Activated CD8-positive, alpha-beta memory T cell treated with anti-CD3 and anti-CD28 coated beads for 1 hour (primary cell): Measurements from ENCODE around the gene CYP3A4.
"Not testable (repeated sequence)": the region's sequence is repeated elsewhere in the genome, so short reads cannot be mapped to it uniquely, and the experiment has no call there.

Experiments used
- DNase-seq, 2 donors: peaks; one replicate each; pipeline ENCODE4 v3.0.0-alpha.2; 2020; ENCODE audit warnings: low read depth in 1 of 2; ENCODE audit errors: extremely low read depth in 1 of 2

Gene CYP3A4

DNA sequence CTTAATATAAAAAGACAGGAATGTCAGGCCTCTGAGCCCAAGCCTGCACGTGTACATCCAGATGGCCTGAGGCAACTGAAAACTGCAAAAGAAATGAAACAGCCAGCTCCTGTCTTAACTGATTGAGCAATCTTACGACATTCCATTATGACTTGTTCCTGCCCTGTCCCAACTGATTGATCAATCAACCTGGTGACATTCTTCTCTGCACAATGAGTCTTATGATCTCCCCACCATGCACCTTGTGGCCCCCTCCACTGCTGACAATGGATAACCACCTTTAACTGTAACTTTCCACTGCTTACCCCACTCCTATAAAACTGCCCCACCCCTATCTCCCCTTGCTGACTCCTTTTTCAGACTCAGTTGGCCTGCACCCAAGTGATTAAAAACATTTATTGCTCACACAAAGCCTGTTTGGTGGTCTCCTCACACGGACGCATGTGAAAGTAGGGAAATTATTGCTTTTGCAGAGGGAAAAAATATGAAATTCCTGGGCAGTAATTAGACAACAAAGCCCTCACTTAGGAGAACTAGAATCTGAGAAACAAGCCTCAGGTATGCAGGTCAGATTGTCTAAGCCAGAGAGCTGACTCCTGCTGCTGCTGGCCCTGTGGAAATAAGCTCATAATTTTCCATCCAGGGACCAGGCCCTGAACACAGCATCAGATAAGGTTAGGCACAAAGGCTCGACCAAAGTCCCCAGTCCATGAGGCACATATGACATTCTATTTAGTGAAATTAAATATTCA lies 54.3 kb downstream of the CYP3A4 start:
- DNase-seq = no peak

DNA sequence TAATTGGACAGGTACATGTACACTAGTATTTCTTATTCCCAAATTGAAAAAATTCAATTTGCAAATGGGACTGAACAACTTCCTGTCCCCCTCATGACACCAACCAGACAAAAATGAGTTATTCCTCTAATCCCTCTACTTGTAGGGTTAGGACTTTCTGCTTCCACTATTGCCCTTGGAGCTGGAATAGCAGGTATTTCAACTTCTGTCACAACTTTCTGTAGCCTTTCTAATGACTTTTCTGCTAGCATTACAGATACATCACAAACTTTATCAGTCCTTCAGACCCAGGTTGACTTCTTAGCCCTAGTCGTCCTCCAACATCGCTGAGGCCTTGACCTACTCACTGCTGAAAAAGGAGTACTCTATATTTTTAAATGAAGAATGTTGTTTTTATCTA lies 55.4 kb downstream of the CYP3A4 start:
- DNase-seq = no peak

DNA sequence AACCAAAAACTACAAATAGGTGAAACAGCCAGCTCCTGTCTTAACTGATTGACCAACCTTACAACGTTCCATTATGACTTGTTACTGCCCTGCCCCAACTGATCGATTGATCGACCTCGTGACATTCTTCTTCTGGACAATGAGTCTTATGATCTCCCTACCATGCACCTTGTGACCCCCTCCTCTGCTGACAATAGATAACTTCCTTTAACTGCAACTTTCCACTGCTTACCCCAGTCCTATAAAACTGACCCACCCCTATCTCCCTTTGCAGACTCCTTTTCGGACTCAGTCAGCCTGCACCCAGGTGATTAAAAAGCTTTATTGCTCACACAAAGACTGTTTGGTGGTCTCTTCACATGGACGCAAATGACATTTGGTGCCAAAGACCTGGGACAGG lies 60.8 kb downstream of the CYP3A4 start:
- not testable (repeated sequence) for DNase-seq

DNA sequence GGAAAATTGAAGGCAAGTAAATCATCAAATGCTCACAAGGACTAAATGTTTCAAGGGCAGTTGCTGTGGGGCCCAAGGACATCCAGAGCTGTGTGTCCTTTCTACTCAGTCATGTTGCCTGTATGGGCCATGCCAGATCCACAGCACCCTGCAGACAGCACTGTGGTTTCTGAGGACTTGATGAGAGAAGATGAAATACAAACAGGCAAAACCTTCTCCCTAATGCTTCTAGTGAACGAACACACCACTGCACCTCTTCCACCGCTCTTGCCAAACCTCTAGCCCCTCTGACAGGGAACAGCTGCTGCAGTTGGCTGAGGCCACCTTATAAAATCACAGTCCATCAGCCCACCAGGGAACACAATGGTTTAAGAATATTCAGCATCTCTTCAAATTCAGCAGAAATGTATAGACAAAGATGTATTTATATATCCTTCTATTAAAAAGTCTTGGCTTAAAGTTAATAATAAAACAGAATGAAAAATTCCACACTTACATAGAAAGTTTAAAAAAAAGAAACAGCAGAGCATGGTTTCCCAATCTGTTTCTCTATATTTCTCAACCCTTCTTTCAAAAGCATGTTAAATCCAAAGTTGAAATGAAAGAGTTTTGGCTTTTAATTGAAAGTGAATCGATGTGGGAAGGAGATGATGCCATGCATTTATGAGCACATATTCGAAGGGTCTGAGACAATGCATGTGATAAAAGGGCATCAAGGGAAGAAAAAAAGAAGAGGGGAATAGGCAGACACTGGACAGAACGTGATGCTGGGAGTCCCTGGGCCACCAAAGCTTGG lies 63.0 kb downstream of the CYP3A4 start:
- no peak for DNase-seq

DNA sequence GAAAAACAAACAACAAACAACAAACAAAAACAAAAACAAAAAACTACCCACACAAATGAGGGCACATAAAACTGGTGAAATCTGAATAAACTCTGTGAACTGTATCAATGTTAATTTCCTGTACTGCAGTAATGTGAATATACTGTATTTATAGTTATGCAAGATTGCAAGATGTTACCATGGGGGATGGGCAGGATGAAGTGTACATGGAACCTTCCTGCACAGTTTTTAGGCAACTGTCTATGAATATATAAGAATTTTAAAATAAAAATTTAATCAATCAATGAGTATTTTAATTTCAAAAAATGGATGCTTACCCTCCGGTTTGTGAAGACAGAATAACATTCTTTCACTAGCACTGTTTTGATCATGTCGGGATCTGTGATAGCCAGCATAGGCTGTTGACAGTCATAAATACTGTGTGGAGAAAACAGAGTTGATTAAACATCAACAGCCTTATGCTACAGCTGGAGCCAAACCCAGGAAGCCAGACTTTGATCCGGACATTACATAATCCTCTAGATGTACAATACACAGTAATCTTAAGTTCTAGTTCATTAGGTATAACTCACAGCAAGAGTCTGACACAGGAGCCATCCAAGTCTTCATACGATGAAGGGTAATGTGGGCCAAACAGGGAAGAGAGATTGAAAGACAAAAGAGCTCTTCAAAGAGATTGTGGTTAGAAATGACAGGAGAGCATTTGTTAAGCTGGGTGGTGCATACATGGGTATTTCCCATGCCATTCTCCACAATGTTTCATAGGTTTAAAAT lies 63.8 kb downstream of the CYP3A4 start:
- DNase-seq = no peak

DNA sequence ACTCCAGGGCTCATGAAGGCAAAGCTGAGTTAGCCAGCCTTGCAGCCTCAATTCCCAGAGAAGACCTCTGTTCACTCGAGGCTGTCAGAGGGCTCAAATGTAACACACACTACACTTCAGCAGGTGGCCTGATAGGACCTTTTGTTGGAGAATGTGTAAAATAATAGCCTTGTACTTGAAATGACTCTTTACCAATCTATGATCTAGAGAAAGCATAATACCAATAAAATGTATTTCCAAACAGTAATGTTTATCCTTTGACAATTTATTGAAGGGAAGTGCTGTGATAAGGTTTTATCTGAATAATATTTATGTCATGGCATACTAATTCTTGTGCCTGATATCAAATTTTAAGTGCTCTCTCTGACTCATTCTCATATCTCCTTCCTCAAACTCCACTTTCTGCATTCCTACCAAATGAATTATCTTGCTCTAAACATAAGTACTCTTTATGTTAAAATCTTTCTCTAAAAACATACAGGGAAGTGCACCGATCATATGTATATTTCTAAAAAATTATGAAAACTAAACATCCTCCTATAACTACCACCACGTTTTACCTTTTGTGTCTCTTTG lies 69.9 kb downstream of the CYP3A4 start:
- DNase-seq = no peak

DNA sequence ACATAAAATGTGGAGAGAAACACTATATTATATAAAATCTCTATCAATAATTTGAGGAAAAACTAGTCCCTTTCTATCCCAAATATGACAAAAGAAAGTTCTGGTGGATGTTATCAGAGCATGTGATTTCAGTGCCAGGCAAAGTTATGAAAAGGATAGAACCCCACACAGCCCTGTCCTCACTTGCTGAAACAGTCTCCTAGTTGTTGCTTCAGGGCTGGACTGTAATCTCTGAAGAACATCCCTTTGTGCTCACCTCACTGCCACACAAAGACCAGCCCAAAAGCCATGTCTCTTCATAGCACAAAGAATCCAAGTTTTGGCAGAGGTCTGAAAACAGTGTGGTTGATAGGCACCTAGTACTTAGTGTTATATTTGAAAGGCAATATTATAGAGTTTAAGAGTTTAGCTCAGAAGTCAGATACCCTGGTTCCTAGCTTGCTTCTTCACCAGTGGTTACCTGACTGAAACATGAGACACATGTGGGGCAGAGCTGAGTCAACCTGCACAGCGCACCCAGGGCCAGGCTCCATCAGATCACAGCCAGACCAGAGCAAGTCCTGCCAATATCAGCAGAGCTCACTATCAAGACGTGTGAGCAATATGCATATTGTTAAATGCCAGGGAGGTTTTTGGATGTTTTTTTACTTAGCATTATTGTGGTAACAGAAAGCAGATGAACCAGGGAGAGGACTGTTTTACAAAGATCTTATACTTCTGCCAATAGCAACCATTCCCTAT lies 74.0 kb downstream of the CYP3A4 start:
- DNase-seq = no peak

DNA sequence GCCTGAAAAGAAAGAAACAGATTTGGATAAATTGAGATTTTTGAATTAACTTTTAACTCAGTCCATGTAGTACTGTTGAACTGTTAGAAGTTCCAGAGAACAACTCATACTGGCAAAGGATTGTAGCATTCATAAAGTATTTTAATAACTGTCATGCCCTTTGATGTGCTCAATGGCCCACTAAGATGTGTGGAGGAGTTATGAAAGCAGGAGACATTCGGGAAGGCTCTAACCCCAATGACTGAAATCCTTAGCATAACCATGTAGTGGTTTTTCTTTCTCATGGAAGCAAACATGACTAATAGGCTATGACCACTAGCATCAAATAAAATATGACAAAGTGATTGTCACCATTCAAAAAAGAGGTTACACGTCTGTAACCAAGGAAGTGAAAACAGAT lies 74.7 kb downstream of the CYP3A4 start:
- no peak for DNase-seq

DNA sequence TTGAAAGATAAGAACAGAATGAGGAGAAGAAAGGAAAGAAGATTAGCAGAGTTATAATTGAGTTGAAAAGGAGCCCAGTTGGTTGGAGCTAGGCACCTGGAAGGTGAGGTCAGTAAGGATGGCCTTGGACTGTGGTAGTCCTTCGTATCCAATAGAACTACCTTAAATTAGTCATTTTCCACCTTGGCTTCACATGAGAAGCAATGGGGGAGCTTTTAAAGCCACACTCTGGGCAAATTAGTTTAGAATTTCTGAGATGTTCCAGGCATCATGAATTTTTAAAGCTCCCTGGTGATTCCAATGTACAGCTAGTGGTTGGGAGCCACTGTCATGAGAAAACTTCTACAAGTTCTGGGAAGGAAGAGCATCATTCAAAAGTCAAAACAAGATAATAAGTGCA lies 76.9 kb downstream of the CYP3A4 start:
- no peak for DNase-seq
